MM.1S (cell line): ENCODE measurements around the gene PUS10.

Source experiments
- CTCF ChIP-seq: fragments of 300-600 bp; sonication (generic); IDR thresholded peaks from 2 replicates; pipeline ENCODE4 v1.5.1; 2016; ENCODE audit warnings: antibody characterized with exemption, low read length, mixed read lengths
- EZH2 ChIP-seq: fragments of 300-600 bp; sonication (generic); optimal IDR thresholded peaks from 2 replicates; pipeline ENCODE3; 2017; ENCODE audit warnings: low read depth, mild to moderate bottlenecking, antibody characterized with exemption, low read length, mixed read lengths

- no peak for TF ChIP-seq CTCF
- no peak for TF ChIP-seq EZH2
Observed at GRCh38 chr2:61006486-61007105, 11.5 kb downstream of the PUS10 start.
